HepG2 (cell line): ENCODE measurements around the gene SLC13A3. TPM values are rescaled to one million over a fixed set of nuclear protein-coding genes. Genes with fewer than 3 reads are reported as not detected.
A peak's percentile ranks its signal among the peaks of the same experiment; 100 is the strongest.

Source experiments
- ARNTL ChIP-seq: sonication (generic); formaldehyde crosslinking; IDR thresholded peaks from 2 replicates; pipeline ENCODE4 v1.4.0; 2020; ENCODE audit warnings: mild to moderate bottlenecking, missing genetic modification reagents
- JARID2 ChIP-seq: sonication (generic); formaldehyde crosslinking; IDR thresholded peaks from 2 replicates; pipeline ENCODE4 v1.8.1; 2023; ENCODE audit warnings: missing genetic modification reagents, inconsistent platforms; ENCODE audit not compliant: insufficient replicate concordance
- MAFK ChIP-seq, 2 experiments: IDR thresholded peaks in 1 of 2; conservative IDR thresholded peaks in 1 of 2; 2 replicates each; pipeline ENCODE4 v1.6.1; 2011; ENCODE audit warnings: improper control_type of control experiment in 2 of 2, low read length in 2 of 2
- MAZ ChIP-seq, 2 experiments: sonication (generic) in 1 of 2; formaldehyde crosslinking in 1 of 2; IDR thresholded peaks; 2 replicates each; pipeline versions ENCODE4 v1.5.0 to v1.6.1; 2012 to 2020; ENCODE audit warnings: low read depth in 2 of 2, mild to moderate bottlenecking in 2 of 2, borderline replicate concordance in 1 of 2, improper control_type of control experiment in 1 of 2, low read length in 1 of 2, missing genetic modification reagents in 1 of 2, moderate library complexity in 1 of 2
- MED8 ChIP-seq: sonication (generic); formaldehyde crosslinking; IDR thresholded peaks from 2 replicates; pipeline ENCODE4 v1.8.1; 2023; ENCODE audit warnings: mild to moderate bottlenecking, missing genetic modification reagents; ENCODE audit not compliant: insufficient replicate concordance
- NCOA2 ChIP-seq: sonication (generic); formaldehyde crosslinking; IDR thresholded peaks from 2 replicates; pipeline ENCODE4 v1.8.0; 2022; ENCODE audit warnings: inconsistent platforms
- NFATC3 ChIP-seq: sonication (generic); formaldehyde crosslinking; IDR thresholded peaks from 2 replicates; pipeline ENCODE4 v1.5.1; 2020; ENCODE audit warnings: mild to moderate bottlenecking, missing genetic modification reagents
- PITX1 ChIP-seq: sonication (generic); formaldehyde crosslinking; IDR thresholded peaks from 2 replicates; pipeline ENCODE4 v1.5.1; 2020; ENCODE audit warnings: mild to moderate bottlenecking, missing genetic modification reagents
- RAD21 ChIP-seq: fragments of 450-650 bp; formaldehyde crosslinking; IDR thresholded peaks from 2 replicates; pipeline ENCODE4 v1.5.0; 2020; ENCODE audit warnings: mild to moderate bottlenecking
- TGIF2 ChIP-seq: IDR thresholded peaks from 2 replicates; pipeline ENCODE4 v1.6.1; 2016; ENCODE audit warnings: control low read depth, missing compliant biosample characterization
- YY1 ChIP-seq: IDR thresholded peaks from 2 replicates; pipeline ENCODE4 v1.6.1; 2011; ENCODE audit warnings: low read length, low read depth, moderate library complexity, mild to moderate bottlenecking; ENCODE audit not compliant: insufficient read depth, insufficient replicate concordance
- ZBTB42 ChIP-seq: sonication (generic); formaldehyde crosslinking; IDR thresholded peaks from 2 replicates; pipeline ENCODE4 v1.5.0; 2020; ENCODE audit warnings: mild to moderate bottlenecking, missing genetic modification reagents
- ZMYM2 ChIP-seq: sonication (generic); formaldehyde crosslinking; IDR thresholded peaks from 2 replicates; pipeline ENCODE4 v1.8.0; 2022; ENCODE audit warnings: mild to moderate bottlenecking, missing genetic modification reagents
- ZMYM3 ChIP-seq: sonication (generic); formaldehyde crosslinking; IDR thresholded peaks from 2 replicates; pipeline ENCODE4 v1.5.1; 2020; ENCODE audit warnings: mild to moderate bottlenecking, missing genetic modification reagents
- ZNF12 ChIP-seq: sonication (generic); formaldehyde crosslinking; IDR thresholded peaks from 2 replicates; pipeline ENCODE4 v1.5.0; 2020; ENCODE audit warnings: missing genetic modification reagents
- ZNF644 ChIP-seq: IDR thresholded peaks from 2 replicates; pipeline ENCODE4 v1.6.1; 2016; ENCODE audit warnings: low read depth
- ZNF747 ChIP-seq: sonication (generic); formaldehyde crosslinking; IDR thresholded peaks from 2 replicates; pipeline ENCODE4 v1.8.1; 2023; ENCODE audit warnings: missing genetic modification reagents, mild to moderate bottlenecking, borderline replicate concordance
- ZNF839 ChIP-seq: sonication (generic); formaldehyde crosslinking; IDR thresholded peaks from 2 replicates; pipeline ENCODE4 v1.4.0; 2020; ENCODE audit warnings: missing genetic modification reagents, mild to moderate bottlenecking, borderline replicate concordance
- polyA plus RNA-seq, 8 experiments: library from polyadenylated mRNA; depleted of rRNA in 3 of 8; stranded (reverse) in 7 of 8; unstranded in 1 of 8; fragments of >200 nt; fragmentation: Illumina TruSeq in 4 of 8; extraction: Trizol in 4 of 8; gene quantifications; 2 replicates each; pipeline versions ENCODE4 v1.2.1 to v1.2.3, GENCODE V29; 2011 to 2016; ENCODE audit warnings: low read depth in 4 of 8, missing spikeins in 1 of 8, mixed read lengths in 1 of 8; ENCODE audit not compliant: insufficient read depth in 1 of 8
- total RNA-seq, 5 experiments: library from RNA; depleted of rRNA; stranded (reverse); fragments of >200 nt; fragmentation: Illumina TruSeq; extraction: Trizol; gene quantifications; 2 replicates each; pipeline ENCODE4 v1.2.3, GENCODE V29; 2016; ENCODE audit warnings: low read depth in 1 of 5
- TF ChIP-seq, protein P1 (sequence below): sonication (generic); formaldehyde crosslinking; IDR thresholded peaks from 2 replicates; pipeline ENCODE4 v1.9.0; 2021; ENCODE audit warnings: mild to moderate bottlenecking, missing genetic modification reagents
- TF ChIP-seq, protein P2 (sequence below): IDR thresholded peaks from 2 replicates; pipeline ENCODE4 v1.6.1; 2016; ENCODE audit warnings: missing biosample characterization, missing genetic modification reagents, low read depth
- TF ChIP-seq, protein P3 (sequence below): sonication (generic); formaldehyde crosslinking; IDR thresholded peaks from 2 replicates; pipeline ENCODE4 v1.9.0; 2021; ENCODE audit warnings: missing genetic modification reagents, mild to moderate bottlenecking, borderline replicate concordance

SLC13A3 gene
- total and polyA plus RNA-seq, 2 of the 13 experiments (the other 11 are each of a cell fraction or from before 2014, with no cell fraction given): 66.5 to 76.0 TPM

DNA sequence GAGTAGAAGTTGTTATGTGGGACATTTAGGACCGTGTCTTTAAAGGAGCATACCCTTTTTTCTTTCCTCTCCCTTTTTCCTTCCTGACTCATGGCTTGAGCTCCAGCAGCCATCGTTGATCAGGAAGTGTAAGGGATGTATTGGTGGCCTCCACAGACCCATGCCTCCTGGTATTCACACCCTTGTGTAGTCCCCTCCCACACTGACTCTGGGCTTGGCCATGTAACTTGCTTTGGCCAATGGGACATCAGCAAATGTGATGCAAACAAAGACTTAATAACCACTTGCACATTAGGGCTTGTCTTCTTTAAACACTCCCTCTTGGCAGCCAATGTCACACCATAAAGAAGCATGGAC lies 18.9 kb upstream of the SLC13A3 start (continued):
- TF ChIP-seq ZNF12 (CRISPR knock-in tag) (0 out of 2 replicates have a peak, but pooled peaks have one; percentile 8), YY1 (no peak), PITX1 (CRISPR knock-in tag) (peak; percentile 23; the same call in 1 of the 2 replicates), ZNF747 (CRISPR knock-in tag) (peak; percentile 64; the same call in 1 of the 2 replicates), MAFK (conservative IDR thresholded peaks at IDR 0.05 in 1 of 2, IDR thresholded peaks at IDR 0.05 in 1 of 2; ENCODE audit: low read length in 2 of 2) (no peak), ZMYM3 (0 out of 2 replicates have a peak, but pooled peaks have one; percentile 7), JARID2 (no peak), RAD21 (no peak), MED8 (CRISPR knock-in tag) (no peak), ZMYM2 (CRISPR knock-in tag) (no peak), MAZ (IDR thresholded peaks at IDR 0.05; ENCODE audit: borderline replicate concordance, low read depth, low read length) (no peak), MAZ (CRISPR knock-in tag; IDR thresholded peaks at IDR 0.05; ENCODE audit: low read depth) (peak; percentile 40; the same call in 1 of the 2 replicates), ARNTL (CRISPR knock-in tag) (0 out of 2 replicates have a peak, but pooled peaks have one; percentile 16), NFATC3 (CRISPR knock-in tag) (no peak), ZBTB42 (CRISPR knock-in tag) (no peak), ZNF644 (CRISPR knock-in tag) (0 out of 2 replicates have a peak, but pooled peaks have one; percentile 36), ZNF839 (CRISPR knock-in tag) (no peak), TGIF2 (CRISPR knock-in tag) (peak; percentile 47; the same call in 1 of the 2 replicates), NCOA2 (CRISPR knock-in tag) (no peak)
- TF ChIP-seq, protein P1, sequence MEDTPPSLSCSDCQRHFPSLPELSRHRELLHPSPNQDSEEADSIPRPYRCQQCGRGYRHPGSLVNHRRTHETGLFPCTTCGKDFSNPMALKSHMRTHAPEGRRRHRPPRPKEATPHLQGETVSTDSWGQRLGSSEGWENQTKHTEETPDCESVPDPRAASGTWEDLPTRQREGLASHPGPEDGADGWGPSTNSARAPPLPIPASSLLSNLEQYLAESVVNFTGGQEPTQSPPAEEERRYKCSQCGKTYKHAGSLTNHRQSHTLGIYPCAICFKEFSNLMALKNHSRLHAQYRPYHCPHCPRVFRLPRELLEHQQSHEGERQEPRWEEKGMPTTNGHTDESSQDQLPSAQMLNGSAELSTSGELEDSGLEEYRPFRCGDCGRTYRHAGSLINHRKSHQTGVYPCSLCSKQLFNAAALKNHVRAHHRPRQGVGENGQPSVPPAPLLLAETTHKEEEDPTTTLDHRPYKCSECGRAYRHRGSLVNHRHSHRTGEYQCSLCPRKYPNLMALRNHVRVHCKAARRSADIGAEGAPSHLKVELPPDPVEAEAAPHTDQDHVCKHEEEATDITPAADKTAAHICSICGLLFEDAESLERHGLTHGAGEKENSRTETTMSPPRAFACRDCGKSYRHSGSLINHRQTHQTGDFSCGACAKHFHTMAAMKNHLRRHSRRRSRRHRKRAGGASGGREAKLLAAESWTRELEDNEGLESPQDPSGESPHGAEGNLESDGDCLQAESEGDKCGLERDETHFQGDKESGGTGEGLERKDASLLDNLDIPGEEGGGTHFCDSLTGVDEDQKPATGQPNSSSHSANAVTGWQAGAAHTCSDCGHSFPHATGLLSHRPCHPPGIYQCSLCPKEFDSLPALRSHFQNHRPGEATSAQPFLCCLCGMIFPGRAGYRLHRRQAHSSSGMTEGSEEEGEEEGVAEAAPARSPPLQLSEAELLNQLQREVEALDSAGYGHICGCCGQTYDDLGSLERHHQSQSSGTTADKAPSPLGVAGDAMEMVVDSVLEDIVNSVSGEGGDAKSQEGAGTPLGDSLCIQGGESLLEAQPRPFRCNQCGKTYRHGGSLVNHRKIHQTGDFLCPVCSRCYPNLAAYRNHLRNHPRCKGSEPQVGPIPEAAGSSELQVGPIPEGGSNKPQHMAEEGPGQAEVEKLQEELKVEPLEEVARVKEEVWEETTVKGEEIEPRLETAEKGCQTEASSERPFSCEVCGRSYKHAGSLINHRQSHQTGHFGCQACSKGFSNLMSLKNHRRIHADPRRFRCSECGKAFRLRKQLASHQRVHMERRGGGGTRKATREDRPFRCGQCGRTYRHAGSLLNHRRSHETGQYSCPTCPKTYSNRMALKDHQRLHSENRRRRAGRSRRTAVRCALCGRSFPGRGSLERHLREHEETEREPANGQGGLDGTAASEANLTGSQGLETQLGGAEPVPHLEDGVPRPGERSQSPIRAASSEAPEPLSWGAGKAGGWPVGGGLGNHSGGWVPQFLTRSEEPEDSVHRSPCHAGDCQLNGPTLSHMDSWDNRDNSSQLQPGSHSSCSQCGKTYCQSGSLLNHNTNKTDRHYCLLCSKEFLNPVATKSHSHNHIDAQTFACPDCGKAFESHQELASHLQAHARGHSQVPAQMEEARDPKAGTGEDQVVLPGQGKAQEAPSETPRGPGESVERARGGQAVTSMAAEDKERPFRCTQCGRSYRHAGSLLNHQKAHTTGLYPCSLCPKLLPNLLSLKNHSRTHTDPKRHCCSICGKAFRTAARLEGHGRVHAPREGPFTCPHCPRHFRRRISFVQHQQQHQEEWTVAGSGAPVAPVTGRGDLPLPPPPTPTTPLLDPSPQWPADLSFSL: no peak
- TF ChIP-seq, protein P2, sequence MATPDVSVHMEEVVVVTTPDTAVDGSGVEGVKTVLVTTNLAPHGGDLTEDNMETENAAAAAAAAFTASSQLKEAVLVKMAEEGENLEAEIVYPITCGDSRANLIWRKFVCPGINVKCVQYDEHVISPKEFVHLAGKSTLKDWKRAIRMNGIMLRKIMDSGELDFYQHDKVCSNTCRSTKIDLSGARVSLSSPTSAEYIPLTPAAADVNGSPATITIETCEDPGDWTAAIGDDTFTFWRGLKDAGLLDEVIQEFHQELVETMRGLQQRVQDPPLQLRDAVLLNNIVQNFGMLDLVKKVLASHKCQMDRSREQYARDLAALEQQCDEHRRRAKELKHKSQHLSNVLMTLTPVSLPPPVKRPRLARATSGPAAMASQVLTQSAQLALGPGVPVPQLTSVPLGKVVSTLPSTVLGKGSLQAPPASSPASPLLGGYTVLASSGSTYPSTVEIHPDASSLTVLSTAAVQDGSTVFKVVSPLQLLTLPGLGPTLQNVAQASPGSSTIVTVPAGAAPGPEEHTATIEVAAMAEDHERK: no peak
- TF ChIP-seq, protein P3, sequence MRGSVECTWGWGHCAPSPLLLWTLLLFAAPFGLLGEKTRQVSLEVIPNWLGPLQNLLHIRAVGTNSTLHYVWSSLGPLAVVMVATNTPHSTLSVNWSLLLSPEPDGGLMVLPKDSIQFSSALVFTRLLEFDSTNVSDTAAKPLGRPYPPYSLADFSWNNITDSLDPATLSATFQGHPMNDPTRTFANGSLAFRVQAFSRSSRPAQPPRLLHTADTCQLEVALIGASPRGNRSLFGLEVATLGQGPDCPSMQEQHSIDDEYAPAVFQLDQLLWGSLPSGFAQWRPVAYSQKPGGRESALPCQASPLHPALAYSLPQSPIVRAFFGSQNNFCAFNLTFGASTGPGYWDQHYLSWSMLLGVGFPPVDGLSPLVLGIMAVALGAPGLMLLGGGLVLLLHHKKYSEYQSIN (CRISPR knock-in tag): no peak
